HUES6 (cell line): ENCODE results near the gene MRPS6.

Experiments
- H3K27ac ChIP-seq: 2 replicates; pipeline ENCODE4 v1.7.0; 2013; ENCODE audit warnings: low read depth, mild to moderate bottlenecking, low read length, inconsistent platforms
- H3K27me3 ChIP-seq: 2 replicates; pipeline ENCODE4 v1.6.1; 2013; ENCODE audit warnings: low read length; ENCODE audit not compliant: control insufficient read depth, insufficient read depth
- H3K36me3 ChIP-seq: 2 replicates; pipeline ENCODE4 v1.6.1; 2013; ENCODE audit warnings: low read length; ENCODE audit not compliant: control insufficient read depth, insufficient read depth
- H3K4me1 ChIP-seq: 2 replicates; pipeline ENCODE4 v1.6.1; 2013; ENCODE audit warnings: low read length; ENCODE audit not compliant: control insufficient read depth, insufficient read depth
- H3K4me3 ChIP-seq: 2 replicates; pipeline ENCODE4 v1.5.1; 2013; ENCODE audit warnings: low read depth, low read length
- H3K9ac ChIP-seq: one replicate; pipeline ENCODE4 v1.6.1; 2013; ENCODE audit warnings: mild to moderate bottlenecking, low read length
- H3K9me3 ChIP-seq: 2 replicates; pipeline ENCODE4 v1.6.1; 2013; ENCODE audit warnings: low read depth, low read length; ENCODE audit not compliant: control insufficient read depth, insufficient read depth

The MRPS6 gene

DNA sequence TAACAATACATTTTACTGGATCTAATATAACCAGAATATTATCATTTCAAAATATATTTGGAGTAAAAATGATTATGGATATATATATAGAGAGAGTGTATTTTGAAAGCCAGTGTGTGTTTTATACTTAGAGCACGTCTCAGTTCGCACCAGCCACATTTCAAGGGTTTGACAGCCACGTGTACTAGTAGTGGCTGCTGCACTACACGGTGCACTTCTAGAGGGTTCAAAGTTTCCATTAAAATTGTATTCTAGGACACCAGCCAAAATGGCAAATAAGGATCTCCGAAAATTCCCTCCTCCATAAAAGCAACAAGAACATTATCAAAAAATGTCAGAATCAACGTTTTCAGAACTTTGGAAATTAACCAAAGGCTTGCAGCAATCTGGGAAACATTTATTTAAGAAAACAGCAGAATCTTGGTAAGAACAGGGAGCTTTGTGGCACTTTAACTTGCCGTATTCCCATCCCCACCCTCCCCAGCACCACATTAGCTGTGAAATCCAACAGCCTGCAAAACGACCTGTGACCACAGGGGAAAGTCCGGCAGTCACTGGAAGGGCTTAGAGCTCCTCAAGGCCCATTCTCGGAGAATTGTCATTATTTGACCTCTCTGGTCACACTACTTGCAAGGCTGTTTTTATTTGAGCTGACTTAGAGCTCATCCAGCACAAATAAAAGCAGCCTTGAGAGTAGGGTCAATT, 33.5 kb upstream of the MRPS6 start:
- Histone ChIP-seq H3K9me3 (no peaks in the 10 kb centered on the region), H3K4me1 (peaks cover 7% of the 10 kb centered on the region; the same call in 1 of the 2 replicates), H3K27ac (no peak overlapping the region), H3K9ac (no peak overlapping the region), H3K36me3 (no peaks in the 10 kb centered on the region), H3K4me3 (no peak overlapping the region), H3K27me3 (no peaks in the 10 kb centered on the region)

GRCh38 chr21:34042735-34043134, 30.6 kb upstream of the MRPS6 start:
- H3K27ac ChIP-seq = no peak overlapping the region
- no peaks in the 10 kb centered on the region for H3K36me3 ChIP-seq
- H3K4me3 ChIP-seq = no peak overlapping the region
- H3K9me3 ChIP-seq = no peaks in the 10 kb centered on the region
- H3K9ac ChIP-seq = no peak overlapping the region
- no peaks in the 10 kb centered on the region for H3K4me1 ChIP-seq
- no peaks in the 10 kb centered on the region for H3K27me3 ChIP-seq

GRCh38 chr21:34043333-34043732, 30.0 kb upstream of the MRPS6 start:
- H3K4me1 ChIP-seq = no peaks in the 10 kb centered on the region
- no peaks in the 10 kb centered on the region for H3K27me3 ChIP-seq
- H3K9ac ChIP-seq = no peak overlapping the region
- H3K27ac ChIP-seq = no peak overlapping the region
- no peaks in the 10 kb centered on the region for H3K36me3 ChIP-seq
- H3K9me3 ChIP-seq = no peaks in the 10 kb centered on the region
- no peak overlapping the region for H3K4me3 ChIP-seq

DNA sequence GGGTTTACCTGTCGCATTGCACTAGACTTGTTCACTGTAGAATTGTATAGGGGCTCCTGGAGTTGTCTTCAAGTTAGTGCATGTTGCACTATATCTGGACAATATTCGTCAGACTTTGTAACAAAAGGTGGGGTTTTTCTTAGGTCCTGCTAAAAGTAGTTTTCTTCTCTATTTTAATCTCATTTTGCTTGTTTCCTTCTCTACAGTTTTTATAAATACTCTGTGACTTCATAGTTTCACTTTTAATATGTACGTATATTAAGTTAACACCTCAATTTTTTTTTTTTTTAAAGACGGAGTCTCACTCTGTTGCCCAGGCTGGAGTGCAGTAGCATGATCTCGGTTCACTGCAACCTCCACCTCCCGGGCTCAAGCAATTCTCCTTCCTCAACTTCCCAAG, 26.5 kb upstream of the MRPS6 start:
- Histone ChIP-seq H3K4me3 (no peak overlapping the region), H3K36me3 (no peaks in the 10 kb centered on the region), H3K9ac (no peak overlapping the region), H3K27ac (no peak overlapping the region), H3K9me3 (no peaks in the 10 kb centered on the region), H3K4me1 (no peaks in the 10 kb centered on the region), H3K27me3 (no peaks in the 10 kb centered on the region)

DNA sequence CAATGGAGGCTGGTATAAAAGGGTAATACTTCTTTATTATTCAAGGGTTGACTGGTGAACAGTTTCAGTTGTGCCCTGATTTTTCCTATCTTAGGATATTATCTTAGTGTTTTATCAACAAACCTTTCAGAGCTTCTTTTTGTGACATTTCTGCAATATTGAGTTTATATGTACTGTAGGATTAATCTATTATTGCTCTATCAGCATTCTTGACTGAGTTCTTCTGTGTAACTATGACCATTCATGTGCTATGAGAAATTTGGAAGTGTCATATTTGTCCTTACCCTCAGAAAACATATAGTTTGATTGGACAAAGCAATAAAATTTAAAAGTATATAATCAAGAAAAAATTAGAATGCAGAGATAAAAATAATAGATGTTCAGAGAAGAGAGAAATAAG, 25.5 kb upstream of the MRPS6 start:
- Histone ChIP-seq H3K4me3 (no peak overlapping the region), H3K27ac (no peak overlapping the region), H3K9me3 (no peaks in the 10 kb centered on the region), H3K9ac (no peak overlapping the region), H3K36me3 (no peaks in the 10 kb centered on the region), H3K4me1 (no peaks in the 10 kb centered on the region), H3K27me3 (no peaks in the 10 kb centered on the region)

DNA sequence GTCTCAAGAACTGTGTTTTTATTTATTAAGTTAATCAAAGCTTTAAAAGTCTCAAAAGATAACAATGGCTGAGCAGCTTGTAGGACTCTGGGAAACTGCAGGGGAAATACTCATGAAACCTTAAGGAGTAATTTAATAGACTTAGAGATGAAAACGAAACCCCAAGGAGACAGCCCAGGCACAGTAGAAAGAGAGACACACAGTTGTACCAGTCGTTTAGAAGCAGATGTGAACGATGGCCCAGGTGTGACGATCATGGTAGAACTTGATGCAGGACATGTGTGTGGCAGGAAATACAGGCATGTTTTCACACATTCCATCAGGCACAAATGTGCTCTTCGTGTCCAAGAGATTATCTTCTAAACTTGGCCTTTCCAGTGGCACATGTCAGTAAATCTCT, 21.2 kb upstream of the MRPS6 start:
- Histone ChIP-seq H3K27ac (no peak overlapping the region), H3K4me3 (no peak overlapping the region), H3K36me3 (no peaks in the 10 kb centered on the region), H3K9ac (no peak overlapping the region), H3K4me1 (no peaks in the 10 kb centered on the region), H3K9me3 (no peaks in the 10 kb centered on the region), H3K27me3 (no peaks in the 10 kb centered on the region)

DNA sequence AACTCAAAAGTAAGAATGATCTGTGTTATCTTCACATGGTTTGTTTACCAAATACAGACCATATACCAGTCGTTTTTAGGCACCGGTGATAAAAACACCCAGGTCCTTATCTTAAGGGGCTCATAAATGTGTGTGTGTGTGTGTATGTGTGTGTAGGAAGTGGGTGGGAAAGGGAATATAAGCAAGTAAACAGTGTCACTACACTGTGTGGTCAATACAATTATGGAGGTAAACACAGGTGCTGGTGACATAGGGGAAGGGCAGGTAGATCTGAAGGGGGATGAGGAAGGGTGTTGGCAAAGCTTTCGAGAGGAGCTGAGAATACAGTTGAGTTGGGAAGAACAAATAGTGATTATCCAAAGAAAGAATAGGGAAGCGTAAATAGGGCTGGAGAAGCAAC, 19.1 kb upstream of the MRPS6 start:
- H3K4me3 ChIP-seq = no peak overlapping the region
- H3K36me3 ChIP-seq = no peaks in the 10 kb centered on the region
- no peaks in the 10 kb centered on the region for H3K9me3 ChIP-seq
- no peaks in the 10 kb centered on the region for H3K27me3 ChIP-seq
- no peak overlapping the region for H3K9ac ChIP-seq
- H3K27ac ChIP-seq = no peak overlapping the region
- H3K4me1 ChIP-seq = no peaks in the 10 kb centered on the region

DNA sequence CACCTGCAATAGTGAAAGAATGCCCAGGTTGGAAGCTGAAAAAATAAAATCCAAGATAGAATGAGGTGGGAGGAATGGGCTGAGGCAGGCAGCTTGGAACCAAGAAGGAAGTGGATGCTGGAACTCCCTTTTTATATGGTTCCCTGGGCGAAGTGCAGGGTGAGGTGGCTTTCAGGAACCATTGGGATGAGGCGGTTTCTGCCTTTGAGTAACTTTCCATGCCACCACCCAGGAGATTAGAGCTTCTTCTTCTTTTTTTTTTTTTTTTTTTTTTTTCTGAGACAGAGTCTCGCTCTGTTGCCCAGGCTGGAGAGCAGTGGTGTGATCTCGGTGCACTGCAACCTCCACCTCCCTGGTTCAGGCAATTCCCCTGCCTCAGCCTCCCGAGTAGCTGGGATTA, 17.8 kb upstream of the MRPS6 start:
- Histone ChIP-seq H3K27me3 (no peaks in the 10 kb centered on the region), H3K9me3 (no peaks in the 10 kb centered on the region), H3K4me3 (no peak overlapping the region), H3K36me3 (no peaks in the 10 kb centered on the region), H3K4me1 (no peaks in the 10 kb centered on the region), H3K27ac (no peak overlapping the region), H3K9ac (no peak overlapping the region)

DNA sequence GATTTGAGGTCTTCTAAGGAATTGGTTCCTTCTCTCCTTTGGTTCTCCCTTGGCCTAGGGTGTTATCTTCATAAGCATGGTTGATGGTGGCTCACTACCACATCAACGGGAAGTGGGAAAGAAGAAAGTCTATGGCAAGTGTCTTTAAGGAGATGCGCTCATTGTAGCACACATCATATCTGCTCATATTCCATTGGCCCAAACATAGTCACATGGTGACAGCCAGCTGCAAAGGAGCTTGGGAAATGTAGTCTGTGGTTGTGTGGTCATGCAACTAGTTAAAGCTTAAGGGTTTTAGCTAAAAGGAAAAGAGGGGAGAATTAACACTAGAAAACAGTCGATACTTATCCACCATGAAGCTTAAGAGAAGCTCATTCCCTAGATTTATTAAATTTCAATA, 11.4 kb upstream of the MRPS6 start:
- no peak overlapping the region for H3K27ac ChIP-seq
- H3K36me3 ChIP-seq = no peaks in the 10 kb centered on the region
- no peak overlapping the region for H3K4me3 ChIP-seq
- H3K9me3 ChIP-seq = no peaks in the 10 kb centered on the region
- no peaks in the 10 kb centered on the region for H3K4me1 ChIP-seq
- H3K27me3 ChIP-seq = no peaks in the 10 kb centered on the region
- no peak overlapping the region for H3K9ac ChIP-seq

GRCh38 chr21:34065027-34065426, 8.4 kb upstream of the MRPS6 start:
- Histone ChIP-seq H3K9me3 (no peaks in the 10 kb centered on the region), H3K4me3 (no peak overlapping the region), H3K9ac (no peak overlapping the region), H3K36me3 (no peaks in the 10 kb centered on the region), H3K27ac (no peak overlapping the region), H3K4me1 (no peaks in the 10 kb centered on the region), H3K27me3 (no peaks in the 10 kb centered on the region)

DNA sequence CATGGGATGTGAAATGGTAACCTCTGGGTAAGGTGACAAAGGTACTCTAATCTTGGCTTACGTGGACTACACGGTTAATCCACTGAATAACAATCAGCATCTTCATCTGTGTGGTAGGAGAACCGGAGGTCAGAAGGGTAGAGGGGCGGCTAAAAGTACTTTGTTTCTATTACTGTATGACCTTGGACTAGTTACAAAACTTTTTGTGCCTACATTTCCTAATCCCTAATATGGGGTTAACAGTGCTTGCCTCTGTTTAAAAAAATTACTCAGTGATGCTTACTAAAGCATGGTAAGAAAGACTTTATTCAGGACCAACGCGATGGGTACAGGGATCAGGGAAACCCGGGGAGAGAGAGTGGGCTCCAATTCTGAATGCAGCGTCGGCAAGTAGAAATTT, 1.7 kb upstream of the MRPS6 start:
- Histone ChIP-seq H3K9me3 (no peaks in the 10 kb centered on the region), H3K36me3 (no peaks in the 10 kb centered on the region), H3K4me3 (no peak overlapping the region), H3K27me3 (peaks cover 8% of the 10 kb centered on the region; the same call in 1 of the 2 replicates), H3K4me1 (peaks cover 28% of the 10 kb centered on the region), H3K27ac (no peak overlapping the region), H3K9ac (no peak overlapping the region)
